HepG2 (cell line): ENCODE data around the gene CD72. TPM values are rescaled to one million over a fixed set of nuclear protein-coding genes. Genes with fewer than 3 reads are reported as not detected.
A peak's percentile ranks its signal among the peaks of the same experiment; 100 is the strongest.

Experiments
- ADNP ChIP-seq: sonication (generic); formaldehyde crosslinking; IDR thresholded peaks from 2 replicates; pipeline ENCODE4 v1.4.0; 2020; ENCODE audit warnings: missing genetic modification reagents
- DPF2 ChIP-seq: sonication (generic); formaldehyde crosslinking; IDR thresholded peaks from 2 replicates; pipeline ENCODE4 v1.4.0; 2020; ENCODE audit warnings: mild to moderate bottlenecking, low read depth, missing genetic modification reagents, borderline replicate concordance
- ELF3 ChIP-seq: IDR thresholded peaks from 2 replicates; pipeline ENCODE4 v1.6.1; 2016; ENCODE audit warnings: missing genetic modification reagents, missing compliant biosample characterization
- HNRNPK ChIP-seq: fragments of 200-400 bp; formaldehyde crosslinking; IDR thresholded peaks from 2 replicates; pipeline ENCODE4 v1.6.1; 2018; ENCODE audit warnings: low read length, low read depth, moderate library complexity, mild to moderate bottlenecking; ENCODE audit not compliant: poor library complexity, severe bottlenecking
- HOXA7 ChIP-seq: sonication (generic); formaldehyde crosslinking; IDR thresholded peaks from 2 replicates; pipeline ENCODE4 v1.8.1; 2022; ENCODE audit warnings: mild to moderate bottlenecking, missing genetic modification reagents, moderate library complexity
- NPAS2 ChIP-seq: sonication (generic); formaldehyde crosslinking; IDR thresholded peaks from 2 replicates; pipeline ENCODE4 v1.8.0; 2022; ENCODE audit warnings: mild to moderate bottlenecking, missing genetic modification reagents, borderline replicate concordance
- NR2F2 ChIP-seq: IDR thresholded peaks from 2 replicates; pipeline ENCODE4 v1.6.1; 2012; ENCODE audit warnings: low read depth, inconsistent platforms, borderline replicate concordance
- POLR2AphosphoS2 ChIP-seq: IDR thresholded peaks from 2 replicates; pipeline ENCODE4 v1.6.1; 2011; ENCODE audit warnings: low read depth, low read length, improper control_type of control experiment
- POLR2G ChIP-seq: fragments of 200-400 bp; formaldehyde crosslinking; IDR thresholded peaks from 2 replicates; pipeline ENCODE4 v1.6.1; 2018; ENCODE audit warnings: mild to moderate bottlenecking, low read depth, low read length, moderate library complexity
- RAD51 ChIP-seq: fragments of 450-650 bp; IDR thresholded peaks from 2 replicates; pipeline ENCODE4 v1.6.1; 2016; ENCODE audit warnings: borderline replicate concordance
- ZBTB42 ChIP-seq: sonication (generic); formaldehyde crosslinking; IDR thresholded peaks from 2 replicates; pipeline ENCODE4 v1.5.0; 2020; ENCODE audit warnings: mild to moderate bottlenecking, missing genetic modification reagents
- ZNF180 ChIP-seq: sonication (generic); formaldehyde crosslinking; IDR thresholded peaks from 2 replicates; pipeline ENCODE4 v1.4.0; 2020; ENCODE audit warnings: low read depth, missing genetic modification reagents, borderline replicate concordance
- ZNF260 ChIP-seq: sonication (generic); formaldehyde crosslinking; IDR thresholded peaks from 2 replicates; pipeline ENCODE4 v1.4.0; 2020; ENCODE audit warnings: missing genetic modification reagents, low read depth, mild to moderate bottlenecking, borderline replicate concordance
- ZNF383 ChIP-seq: sonication (generic); formaldehyde crosslinking; IDR thresholded peaks from 2 replicates; pipeline ENCODE4 v1.4.0; 2020; ENCODE audit warnings: missing genetic modification reagents, mild to moderate bottlenecking, borderline replicate concordance
- ZNF441 ChIP-seq: sonication (generic); formaldehyde crosslinking; IDR thresholded peaks from 2 replicates; pipeline ENCODE4 v1.7.0; 2021; ENCODE audit warnings: missing genetic modification reagents, borderline replicate concordance
- ZNF558 ChIP-seq: sonication (generic); formaldehyde crosslinking; IDR thresholded peaks from 2 replicates; pipeline ENCODE4 v1.9.0; 2022; ENCODE audit warnings: mild to moderate bottlenecking, missing genetic modification reagents, borderline replicate concordance
- ZNF563 ChIP-seq: sonication (generic); formaldehyde crosslinking; IDR thresholded peaks from 2 replicates; pipeline ENCODE4 v1.8.0; 2022; ENCODE audit warnings: mild to moderate bottlenecking, moderate library complexity, missing genetic modification reagents
- ZNF766 ChIP-seq: sonication (generic); formaldehyde crosslinking; IDR thresholded peaks from 2 replicates; pipeline ENCODE4 v1.5.0; 2020; ENCODE audit warnings: missing genetic modification reagents, borderline replicate concordance
- ZNF800 ChIP-seq: sonication (generic); formaldehyde crosslinking; IDR thresholded peaks from 2 replicates; pipeline ENCODE4 v1.4.0; 2020; ENCODE audit warnings: missing genetic modification reagents
- ZUFSP ChIP-seq: sonication (generic); formaldehyde crosslinking; IDR thresholded peaks from 2 replicates; pipeline ENCODE4 v1.9.0; 2021; ENCODE audit warnings: missing genetic modification reagents, mild to moderate bottlenecking, borderline replicate concordance
- polyA plus RNA-seq, 8 experiments: library from polyadenylated mRNA; depleted of rRNA in 3 of 8; stranded (reverse) in 7 of 8; unstranded in 1 of 8; fragments of >200 nt; fragmentation: Illumina TruSeq in 4 of 8; extraction: Trizol in 4 of 8; gene quantifications; 2 replicates each; pipeline versions ENCODE4 v1.2.1 to v1.2.3, GENCODE V29; 2011 to 2016; ENCODE audit warnings: low read depth in 4 of 8, missing spikeins in 1 of 8, mixed read lengths in 1 of 8; ENCODE audit not compliant: insufficient read depth in 1 of 8
- total RNA-seq, 5 experiments: library from RNA; depleted of rRNA; stranded (reverse); fragments of >200 nt; fragmentation: Illumina TruSeq; extraction: Trizol; gene quantifications; 2 replicates each; pipeline ENCODE4 v1.2.3, GENCODE V29; 2016; ENCODE audit warnings: low read depth in 1 of 5
- TF ChIP-seq, protein P1 (sequence below): sonication (generic); formaldehyde crosslinking; IDR thresholded peaks from 2 replicates; pipeline ENCODE4 v1.4.0; 2020; ENCODE audit warnings: missing genetic modification reagents
- TF ChIP-seq, protein P2 (sequence below): sonication (generic); formaldehyde crosslinking; IDR thresholded peaks from 2 replicates; pipeline ENCODE4 v1.5.0; 2020; ENCODE audit warnings: missing genetic modification reagents

The CD72 gene
- total and polyA plus RNA-seq, 2 of the 13 experiments (the other 11 are each of a cell fraction or from before 2014, with no cell fraction given), result 0.18 to 1.1 TPM

DNA sequence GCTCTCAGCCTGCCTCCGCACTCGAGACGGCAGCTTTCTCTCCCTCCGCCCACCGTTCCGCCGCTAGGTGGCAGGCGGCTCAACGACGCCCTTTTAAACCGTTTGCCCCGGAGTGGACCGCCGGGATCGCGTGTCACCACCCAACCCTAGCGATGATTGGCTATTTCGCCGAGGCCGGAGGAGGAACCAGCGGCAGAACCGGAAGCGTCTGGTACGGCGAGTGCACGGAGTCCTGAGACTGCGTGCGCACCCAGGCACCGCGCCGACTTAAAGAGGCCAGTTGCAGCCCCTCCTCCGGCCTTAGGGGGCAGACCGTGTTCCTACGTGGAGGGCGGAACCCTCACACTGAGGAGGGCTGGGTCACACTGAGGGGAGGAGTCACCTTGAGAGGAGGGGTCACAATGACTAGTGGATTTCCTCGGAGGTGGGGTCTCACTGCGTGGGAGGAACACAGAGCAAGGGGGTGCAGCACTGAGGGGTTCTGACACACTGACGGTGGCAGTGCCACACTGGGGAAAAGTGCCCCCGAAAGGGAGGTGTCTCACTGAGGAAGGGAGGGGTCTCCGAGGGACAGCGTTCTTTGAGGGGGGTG lies 14.1 kb downstream of the CD72 start (continued):
- TF ChIP-seq DPF2 (no peak), POLR2AphosphoS2 (no peak), ZUFSP (CRISPR knock-in tag) (no peak), NR2F2 (no peak), ELF3 (CRISPR knock-in tag) (peak; percentile 81), ZNF383 (CRISPR knock-in tag) (peak; percentile 68; the same call in 1 of the 2 replicates), ZNF441 (CRISPR knock-in tag) (peak; percentile 67), ZNF260 (no peak), ZNF766 (CRISPR knock-in tag) (peak; percentile 68; the same call in 1 of the 2 replicates), ZNF800 (CRISPR knock-in tag) (0 out of 2 replicates have a peak, but pooled peaks have one; percentile 54), ZNF563 (CRISPR knock-in tag) (peak; percentile 57; the same call in 1 of the 2 replicates), ZNF558 (no peak; the same call in 1 of the 2 replicates), ZNF180 (CRISPR knock-in tag) (no peak), NPAS2 (CRISPR knock-in tag) (no peak), HNRNPK (no peak), ZBTB42 (CRISPR knock-in tag) (no peak), HOXA7 (CRISPR knock-in tag) (no peak), RAD51 (no peak), POLR2G (peak; percentile 93), ADNP (CRISPR knock-in tag) (no peak)
- TF ChIP-seq, protein P1, sequence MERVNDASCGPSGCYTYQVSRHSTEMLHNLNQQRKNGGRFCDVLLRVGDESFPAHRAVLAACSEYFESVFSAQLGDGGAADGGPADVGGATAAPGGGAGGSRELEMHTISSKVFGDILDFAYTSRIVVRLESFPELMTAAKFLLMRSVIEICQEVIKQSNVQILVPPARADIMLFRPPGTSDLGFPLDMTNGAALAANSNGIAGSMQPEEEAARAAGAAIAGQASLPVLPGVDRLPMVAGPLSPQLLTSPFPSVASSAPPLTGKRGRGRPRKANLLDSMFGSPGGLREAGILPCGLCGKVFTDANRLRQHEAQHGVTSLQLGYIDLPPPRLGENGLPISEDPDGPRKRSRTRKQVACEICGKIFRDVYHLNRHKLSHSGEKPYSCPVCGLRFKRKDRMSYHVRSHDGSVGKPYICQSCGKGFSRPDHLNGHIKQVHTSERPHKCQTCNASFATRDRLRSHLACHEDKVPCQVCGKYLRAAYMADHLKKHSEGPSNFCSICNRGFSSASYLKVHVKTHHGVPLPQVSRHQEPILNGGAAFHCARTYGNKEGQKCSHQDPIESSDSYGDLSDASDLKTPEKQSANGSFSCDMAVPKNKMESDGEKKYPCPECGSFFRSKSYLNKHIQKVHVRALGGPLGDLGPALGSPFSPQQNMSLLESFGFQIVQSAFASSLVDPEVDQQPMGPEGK, result peak; percentile 87
- TF ChIP-seq, protein P2, sequence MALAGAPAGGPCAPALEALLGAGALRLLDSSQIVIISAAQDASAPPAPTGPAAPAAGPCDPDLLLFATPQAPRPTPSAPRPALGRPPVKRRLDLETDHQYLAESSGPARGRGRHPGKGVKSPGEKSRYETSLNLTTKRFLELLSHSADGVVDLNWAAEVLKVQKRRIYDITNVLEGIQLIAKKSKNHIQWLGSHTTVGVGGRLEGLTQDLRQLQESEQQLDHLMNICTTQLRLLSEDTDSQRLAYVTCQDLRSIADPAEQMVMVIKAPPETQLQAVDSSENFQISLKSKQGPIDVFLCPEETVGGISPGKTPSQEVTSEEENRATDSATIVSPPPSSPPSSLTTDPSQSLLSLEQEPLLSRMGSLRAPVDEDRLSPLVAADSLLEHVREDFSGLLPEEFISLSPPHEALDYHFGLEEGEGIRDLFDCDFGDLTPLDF, result no peak
